Fibroblast of peridontal ligament (primary cell): ENCODE results near the gene TNFRSF1A.
"Not testable (repeated sequence)": the region's sequence is repeated elsewhere in the genome, so short reads cannot be mapped to it uniquely, and the experiment has no call there.

ENCODE experiments used
- DNase-seq: peaks from one replicate; pipeline ENCODE4 v3.0.0-alpha.2; 2010; ENCODE audit errors: extremely low read depth

Gene TNFRSF1A

GRCh38 chr12:6356374-6356820, 14.5 kb upstream of the TNFRSF1A start:
- no peak for DNase-seq

DNA sequence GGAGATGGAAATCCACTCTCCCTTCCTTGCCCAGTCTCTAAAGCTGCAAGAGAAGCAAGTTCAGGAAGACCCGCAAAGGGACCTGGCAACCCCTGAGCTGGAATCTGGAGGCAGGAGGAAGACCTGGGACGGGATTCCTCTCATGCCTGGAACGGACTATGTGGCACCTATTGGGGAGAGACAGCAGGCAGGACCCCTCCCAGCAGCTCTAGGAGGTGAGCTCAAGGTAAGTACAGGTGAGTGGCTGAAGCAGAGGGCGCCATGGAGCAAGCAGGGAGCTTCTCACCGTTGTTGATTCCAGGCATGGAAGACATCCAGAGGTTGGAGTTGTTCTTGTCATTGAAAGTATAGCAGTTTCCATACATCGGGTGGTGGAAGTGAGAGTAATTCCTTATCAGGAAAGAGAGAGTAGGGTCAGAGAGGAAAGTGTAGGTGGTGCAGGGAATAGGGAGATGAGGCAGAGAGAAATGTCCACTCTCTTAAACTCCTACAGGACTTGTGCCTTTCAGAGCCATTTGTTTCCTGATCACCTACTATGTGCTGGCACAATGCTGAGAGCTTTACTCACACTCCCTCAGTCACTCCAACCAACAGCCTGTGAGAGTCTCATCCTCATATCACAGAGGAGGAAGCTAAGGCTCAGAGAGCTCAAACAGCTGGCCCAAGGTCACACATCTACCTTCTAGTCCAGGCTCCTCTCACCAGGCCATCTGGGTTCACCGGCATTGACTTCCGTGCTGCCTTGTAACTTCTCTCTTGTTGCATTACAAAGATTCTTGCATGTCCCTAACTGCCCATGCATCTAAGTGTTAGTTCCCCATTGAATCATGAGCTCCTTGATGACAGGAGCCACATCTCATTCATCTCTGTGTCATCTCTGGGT, 13.9 kb upstream of the TNFRSF1A start:
- no peak for DNase-seq

- no peak for DNase-seq
Measured at GRCh38 chr12:6354495-6355393, 12.9 kb upstream of the TNFRSF1A start.

DNA sequence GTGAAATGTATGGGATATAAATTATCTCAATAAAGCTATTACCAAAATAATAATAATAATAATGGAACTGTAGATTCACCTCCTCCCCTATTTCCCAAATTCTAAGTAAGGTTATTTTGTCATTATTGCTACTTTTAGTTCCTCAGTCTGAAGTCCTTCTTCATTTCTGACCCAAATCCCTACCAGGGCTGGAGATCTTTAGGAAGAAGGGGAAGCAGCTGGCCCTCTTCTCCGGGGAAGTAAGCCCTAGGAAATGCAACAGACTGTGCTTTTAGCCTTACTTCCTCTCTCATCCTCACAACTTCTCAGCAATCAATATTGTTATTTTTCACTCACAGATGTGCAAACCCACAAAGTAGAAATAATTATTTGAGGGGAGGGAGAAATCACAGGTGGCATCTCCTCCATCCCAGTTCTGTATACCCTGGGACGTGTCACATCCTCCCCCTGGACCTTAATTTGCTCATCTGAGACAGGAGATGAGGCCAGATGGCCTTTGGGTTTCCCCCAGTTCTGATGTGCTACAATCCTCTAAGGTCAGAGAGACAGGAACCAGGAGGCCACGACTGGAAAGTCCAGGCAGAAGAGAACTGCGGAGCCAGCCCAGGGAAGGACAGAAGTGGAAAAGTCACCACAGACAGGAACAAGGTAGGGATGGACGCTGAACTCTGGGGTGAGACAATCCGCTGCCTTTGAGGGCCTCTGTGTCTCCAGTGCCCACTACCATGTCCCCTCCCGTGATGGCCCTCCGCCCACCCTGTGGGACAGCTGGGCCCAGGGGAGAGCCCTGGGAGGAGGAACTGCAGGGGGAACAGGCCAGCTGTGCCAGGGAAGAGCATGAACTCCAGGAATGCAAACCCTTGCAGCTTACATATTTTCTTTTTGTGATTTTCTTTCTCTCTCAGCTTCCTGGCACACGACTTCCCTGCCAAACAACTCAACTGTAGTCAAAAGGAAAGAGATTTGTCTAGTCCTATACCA, 10.6 kb upstream of the TNFRSF1A start:
- DNase-seq: no peak

DNA sequence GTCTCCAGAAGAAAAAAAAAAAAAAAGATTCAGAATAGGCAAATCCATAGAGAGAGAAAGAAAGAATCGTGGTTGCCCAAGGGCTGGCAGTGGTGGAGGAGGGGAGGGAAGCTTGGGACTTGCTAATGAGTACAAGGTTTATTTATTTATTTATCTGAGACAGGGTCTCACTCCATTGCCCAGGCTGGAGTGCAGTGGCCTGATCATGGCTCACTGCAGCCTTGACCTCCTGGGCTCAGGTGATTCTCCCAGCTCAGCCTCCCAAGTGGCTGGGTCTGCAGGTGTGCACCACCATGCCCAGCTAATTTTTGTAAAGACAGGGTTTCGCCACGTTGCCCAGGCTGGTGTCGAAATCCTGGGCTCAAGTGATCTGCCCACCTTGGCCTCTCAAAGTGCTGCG, 9.7 kb upstream of the TNFRSF1A start:
- DNase-seq: no peak

GRCh38 chr12:6347367-6348338, 5.8 kb upstream of the TNFRSF1A start:
- DNase-seq: peak; percentile 90

DNA sequence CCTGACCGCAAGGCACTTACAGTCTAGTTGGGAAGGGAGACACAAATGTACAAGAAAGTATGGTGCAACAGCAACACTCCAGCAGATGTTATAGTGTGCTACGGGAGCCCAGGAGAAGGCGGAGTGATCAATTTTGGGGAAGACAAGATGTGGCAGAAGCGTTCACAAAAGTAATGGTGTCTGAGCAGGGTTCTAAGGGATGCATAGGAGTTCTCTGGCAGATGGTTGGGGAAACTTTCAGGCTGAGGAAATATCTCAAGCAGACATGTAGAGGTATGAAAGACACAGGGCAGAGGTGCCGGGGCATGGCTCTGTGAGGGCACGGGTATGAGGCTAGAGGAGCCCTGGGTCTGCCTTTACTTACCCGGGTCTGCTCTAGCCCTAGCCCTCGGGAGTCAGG, 5.1 kb upstream of the TNFRSF1A start:
- no peak for DNase-seq

- DNase-seq: no peak
Measured at GRCh38 chr12:6346235-6346832, 4.5 kb upstream of the TNFRSF1A start.

GRCh38 chr12:6345319-6346091, 3.6 kb upstream of the TNFRSF1A start:
- DNase-seq: peak; percentile 86

- not testable (repeated sequence) for DNase-seq
Measured at GRCh38 chr12:6344101-6344660, 2.3 kb upstream of the TNFRSF1A start.

DNA sequence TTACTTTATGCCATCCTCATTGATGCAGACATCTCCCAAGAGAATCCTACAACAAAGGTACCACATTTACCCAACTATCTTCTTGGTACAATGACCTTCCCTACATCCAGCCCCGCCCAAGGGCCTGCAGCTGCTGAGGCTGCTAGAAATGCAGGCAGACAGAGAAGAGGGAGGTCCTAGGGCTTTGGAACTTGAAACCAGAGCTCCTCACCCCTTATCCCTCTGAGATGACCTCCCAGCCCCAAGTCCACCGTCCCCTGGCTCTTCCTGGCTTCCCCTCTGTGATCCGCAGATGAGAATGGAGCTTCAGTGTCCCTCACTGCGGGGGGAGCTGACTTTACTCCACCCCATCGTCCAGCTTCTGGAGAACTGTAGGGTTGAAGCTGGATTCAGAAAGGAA, 1.6 kb upstream of the TNFRSF1A start:
- no peak for DNase-seq

GRCh38 chr12:6342140-6342889, 439 bp upstream of the TNFRSF1A start:
- DNase-seq: no peak

- DNase-seq: no peak
Measured at GRCh38 chr12:6340745-6341416, 995 bp downstream of the TNFRSF1A start.

GRCh38 chr12:6340032-6340638, 1.7 kb downstream of the TNFRSF1A start:
- DNase-seq: peak; percentile 75

DNA sequence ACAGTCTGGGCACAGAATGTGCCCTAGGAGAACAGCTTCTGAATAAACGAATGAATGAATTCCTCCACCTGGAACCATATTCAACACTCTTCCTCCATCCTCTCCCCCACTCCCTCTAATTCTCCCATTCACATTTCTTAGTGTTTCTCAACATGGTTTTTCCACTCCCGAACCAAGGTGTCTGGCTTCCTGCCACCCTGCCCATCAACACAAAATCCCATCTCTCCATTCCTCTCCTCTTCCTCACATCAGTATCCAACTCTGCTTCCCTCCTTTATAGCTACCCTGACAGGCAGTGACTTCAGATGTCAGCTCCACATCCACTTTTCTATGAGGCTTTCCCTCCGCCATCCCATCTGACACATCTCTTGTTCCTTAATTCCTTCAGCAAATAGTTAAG, 2.9 kb downstream of the TNFRSF1A start:
- no peak for DNase-seq

GRCh38 chr12:6338536-6338935, 3.3 kb downstream of the TNFRSF1A start:
- not testable (repeated sequence) for DNase-seq

DNA sequence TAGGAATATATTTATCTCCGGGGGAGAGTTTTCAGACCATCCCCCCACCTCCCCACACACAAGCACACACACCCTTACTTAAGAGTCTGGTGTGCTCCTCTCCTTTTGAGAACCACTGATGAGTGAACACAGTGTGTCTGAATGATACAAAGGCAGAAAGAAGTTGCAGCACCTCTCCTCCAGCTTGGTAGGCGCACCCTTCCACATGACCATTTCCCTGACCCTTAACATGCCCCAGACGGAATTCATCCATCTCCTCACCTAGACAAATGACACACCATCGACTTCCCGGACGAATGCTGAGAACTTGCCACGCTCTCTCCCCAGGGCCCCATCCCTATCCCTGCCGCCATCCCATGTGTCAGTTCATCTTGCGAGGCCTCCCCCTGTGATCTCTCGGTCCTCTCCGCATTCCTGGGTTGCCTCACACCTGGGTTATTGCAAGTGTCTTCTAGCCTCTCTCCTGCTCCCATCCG, 3.9 kb downstream of the TNFRSF1A start:
- no peak for DNase-seq
